ENCODE results near the gene HCK. TPM values are rescaled to one million over a fixed set of nuclear protein-coding genes. Genes with fewer than 3 reads are reported as not detected.

Gene HCK
- total RNA-seq, 1 experiment from 2014 or later: not detected

- Histone ChIP-seq H3K4me1 (replicated peaks; ENCODE audit: insufficient read depth) (no peaks in the 10 kb centered on the region), H3K4me3 (no peak overlapping the region), H2AFZ (no peak overlapping the region), H3K27ac (no peak overlapping the region), H3K9me3 (ENCODE audit: insufficient read depth, low read depth) (no peaks in the 10 kb centered on the region), H4K20me1 (ENCODE audit: insufficient read depth) (peaks cover 62% of the 10 kb centered on the region), H3K36me3 (ENCODE audit: low read depth) (no peaks in the 10 kb centered on the region), H3K27me3 (ENCODE audit: insufficient read depth, low read depth) (no peaks in the 10 kb centered on the region), H3K9me2 (ENCODE audit: insufficient read depth) (no peaks in the 10 kb centered on the region), H3K4me2 (no peak overlapping the region), H3F3A (ENCODE audit: insufficient read depth, low read depth) (no peaks in the 10 kb centered on the region), H3K79me2 (ENCODE audit: low read depth) (peaks cover 21% of the 10 kb centered on the region)
- no peak for DNase-seq
- ChIA-PET CTCF (no interaction called here), POLR2A (ENCODE audit: unreplicated experiment) (no interaction called here)
- intact Hi-C loops (cut with micrococcal nuclease; ENCODE audit: unreplicated experiment): no loop called here
- BruUV-seq (replicated peaks): no TSS peak
- TF ChIP-seq, protein P1, sequence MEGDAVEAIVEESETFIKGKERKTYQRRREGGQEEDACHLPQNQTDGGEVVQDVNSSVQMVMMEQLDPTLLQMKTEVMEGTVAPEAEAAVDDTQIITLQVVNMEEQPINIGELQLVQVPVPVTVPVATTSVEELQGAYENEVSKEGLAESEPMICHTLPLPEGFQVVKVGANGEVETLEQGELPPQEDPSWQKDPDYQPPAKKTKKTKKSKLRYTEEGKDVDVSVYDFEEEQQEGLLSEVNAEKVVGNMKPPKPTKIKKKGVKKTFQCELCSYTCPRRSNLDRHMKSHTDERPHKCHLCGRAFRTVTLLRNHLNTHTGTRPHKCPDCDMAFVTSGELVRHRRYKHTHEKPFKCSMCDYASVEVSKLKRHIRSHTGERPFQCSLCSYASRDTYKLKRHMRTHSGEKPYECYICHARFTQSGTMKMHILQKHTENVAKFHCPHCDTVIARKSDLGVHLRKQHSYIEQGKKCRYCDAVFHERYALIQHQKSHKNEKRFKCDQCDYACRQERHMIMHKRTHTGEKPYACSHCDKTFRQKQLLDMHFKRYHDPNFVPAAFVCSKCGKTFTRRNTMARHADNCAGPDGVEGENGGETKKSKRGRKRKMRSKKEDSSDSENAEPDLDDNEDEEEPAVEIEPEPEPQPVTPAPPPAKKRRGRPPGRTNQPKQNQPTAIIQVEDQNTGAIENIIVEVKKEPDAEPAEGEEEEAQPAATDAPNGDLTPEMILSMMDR (conservative IDR thresholded peaks at IDR 0.05): no peak
- TF ChIP-seq EZH2 (IDR thresholded peaks at IDR 0.05; ENCODE audit: low read depth): no peak
These were observed 76.1 kb downstream of the HCK start for GRCh38 chr20:32128167-32128566.

- intact Hi-C loops (cut with micrococcal nuclease; ENCODE audit: unreplicated experiment): no loop called here
- Histone ChIP-seq H3K4me1 (replicated peaks; ENCODE audit: insufficient read depth) (no peaks in the 10 kb centered on the region), H3K27ac (no peak overlapping the region), H3K9me2 (ENCODE audit: insufficient read depth) (no peaks in the 10 kb centered on the region), H3K4me3 (no peak overlapping the region), H3F3A (ENCODE audit: insufficient read depth, low read depth) (no peaks in the 10 kb centered on the region; the same call in 1 of the 2 replicates), H3K9me3 (ENCODE audit: insufficient read depth, low read depth) (no peaks in the 10 kb centered on the region), H3K36me3 (ENCODE audit: low read depth) (peaks cover 5% of the 10 kb centered on the region; the same call in 1 of the 2 replicates), H4K20me1 (ENCODE audit: insufficient read depth) (peaks cover 62% of the 10 kb centered on the region), H3K27me3 (ENCODE audit: insufficient read depth, low read depth) (no peaks in the 10 kb centered on the region), H3K4me2 (no peak overlapping the region), H2AFZ (no peak overlapping the region), H3K79me2 (ENCODE audit: low read depth) (peaks cover 21% of the 10 kb centered on the region)
- ChIA-PET CTCF (no interaction called here), POLR2A (ENCODE audit: unreplicated experiment) (no interaction called here)
- DNase-seq: no peak
- no TSS peak for BruUV-seq (replicated peaks)
- no peak for TF ChIP-seq EZH2 (IDR thresholded peaks at IDR 0.05; ENCODE audit: low read depth)
- TF ChIP-seq, protein P1 (conservative IDR thresholded peaks at IDR 0.05): no peak
These were observed 77.8 kb downstream of the HCK start for GRCh38 chr20:32129863-32130262.

- H3F3A ChIP-seq (ENCODE audit: insufficient read depth, low read depth): no peaks in the 10 kb centered on the region; the same call in 1 of the 2 replicates
- no TSS peak for BruUV-seq (replicated peaks)
- H3K36me3 ChIP-seq (ENCODE audit: low read depth): peaks cover 5% of the 10 kb centered on the region; the same call in 1 of the 2 replicates
- H3K4me1 ChIP-seq (replicated peaks; ENCODE audit: insufficient read depth): no peaks in the 10 kb centered on the region
- H3K27ac ChIP-seq: no peak overlapping the region
- intact Hi-C loops (cut with micrococcal nuclease; ENCODE audit: unreplicated experiment): no loop called here
- H3K4me3 ChIP-seq: no peak overlapping the region
- no peak overlapping the region for H3K4me2 ChIP-seq
- ChIA-PET POLR2A (ENCODE audit: unreplicated experiment) (no interaction called here), CTCF (no interaction called here)
- H3K9me3 ChIP-seq (ENCODE audit: insufficient read depth, low read depth): no peaks in the 10 kb centered on the region
- no peak for DNase-seq
- no peaks in the 10 kb centered on the region for H3K9me2 ChIP-seq (ENCODE audit: insufficient read depth)
- no peaks in the 10 kb centered on the region for H3K27me3 ChIP-seq (ENCODE audit: insufficient read depth, low read depth)
- TF ChIP-seq, protein P1 (conservative IDR thresholded peaks at IDR 0.05): no peak
- TF ChIP-seq EZH2 (IDR thresholded peaks at IDR 0.05; ENCODE audit: low read depth): no peak
- H2AFZ ChIP-seq: no peak overlapping the region
- peaks cover 21% of the 10 kb centered on the region for H3K79me2 ChIP-seq (ENCODE audit: low read depth)
- H4K20me1 ChIP-seq (ENCODE audit: insufficient read depth): peaks cover 57% of the 10 kb centered on the region
These were observed 78.3 kb downstream of the HCK start for GRCh38 chr20:32130352-32130751.
